ENCODE measurements around the gene MICAL2.
A peak's percentile ranks its signal among the peaks of the same experiment; 100 is the strongest.

The MICAL2 gene

DNA sequence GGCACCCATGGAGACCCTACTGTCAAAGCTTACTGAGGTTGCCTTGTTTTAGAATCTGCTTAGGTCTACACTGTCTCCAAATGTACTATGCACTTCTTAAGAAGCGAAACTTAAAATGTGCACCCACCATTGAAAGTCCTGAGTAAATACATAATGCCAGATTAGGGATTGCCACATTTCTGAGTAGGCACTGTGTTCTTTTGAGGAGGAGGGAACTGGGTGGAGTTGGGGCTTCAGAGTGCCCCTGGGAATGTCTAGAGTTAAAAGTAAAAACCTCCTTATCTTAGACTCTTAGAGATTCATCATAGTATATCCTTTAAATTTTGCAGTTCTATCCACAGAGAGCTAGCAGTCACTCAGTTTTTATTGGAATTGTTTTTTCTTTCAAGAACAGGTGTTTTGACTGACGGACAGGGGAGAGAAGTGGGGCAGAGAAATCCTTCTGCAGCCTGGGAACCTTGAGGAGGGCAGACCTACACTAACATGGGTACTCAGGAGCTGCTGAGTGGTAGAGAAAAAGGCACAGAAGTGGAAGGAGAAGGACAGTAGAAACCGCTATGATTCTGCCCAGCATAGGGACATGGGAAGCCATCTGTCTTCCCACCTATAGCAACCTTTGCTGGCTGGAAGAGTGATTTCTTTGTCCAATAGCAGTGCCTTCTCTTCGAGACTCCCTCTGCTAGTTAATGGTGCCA lies 33.4 kb upstream of the MICAL2 start:
- no peak for DNase-seq

DNA sequence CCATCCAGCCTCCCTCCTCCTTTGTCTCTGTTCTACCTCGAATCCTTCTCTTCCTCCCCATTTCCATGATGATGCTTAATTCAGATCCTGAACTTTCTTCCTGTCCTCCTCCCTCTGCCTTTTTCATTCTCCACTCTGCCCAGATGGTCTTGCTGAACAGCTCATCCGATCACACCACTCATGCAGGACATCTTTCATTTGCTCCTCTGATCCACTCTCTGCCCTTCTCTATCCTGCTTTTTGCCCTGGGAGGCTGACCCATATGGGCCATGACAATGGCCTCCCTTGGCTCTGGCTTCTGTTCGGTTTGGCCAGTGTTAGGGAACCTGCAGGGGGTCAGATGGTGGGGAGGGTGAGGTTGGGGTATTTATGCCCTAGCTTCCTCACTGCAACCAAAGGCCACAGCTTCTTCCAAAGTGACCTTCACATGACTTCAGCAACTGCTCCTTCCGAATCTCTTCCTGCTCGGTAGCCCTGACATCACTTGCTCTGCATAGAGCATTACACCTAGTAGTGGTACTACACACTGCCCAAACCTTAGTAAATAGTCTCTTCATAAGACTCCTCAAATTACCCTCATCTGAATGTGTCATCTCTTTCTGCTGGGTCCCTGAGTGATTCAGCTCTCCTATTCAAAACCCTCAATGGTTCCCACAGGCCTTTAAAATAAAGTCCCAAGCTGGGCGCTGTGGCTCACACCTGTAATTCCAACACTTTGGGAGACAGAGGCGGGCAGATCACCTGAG lies 32.7 kb upstream of the MICAL2 start:
- DNase-seq = no peak

DNA sequence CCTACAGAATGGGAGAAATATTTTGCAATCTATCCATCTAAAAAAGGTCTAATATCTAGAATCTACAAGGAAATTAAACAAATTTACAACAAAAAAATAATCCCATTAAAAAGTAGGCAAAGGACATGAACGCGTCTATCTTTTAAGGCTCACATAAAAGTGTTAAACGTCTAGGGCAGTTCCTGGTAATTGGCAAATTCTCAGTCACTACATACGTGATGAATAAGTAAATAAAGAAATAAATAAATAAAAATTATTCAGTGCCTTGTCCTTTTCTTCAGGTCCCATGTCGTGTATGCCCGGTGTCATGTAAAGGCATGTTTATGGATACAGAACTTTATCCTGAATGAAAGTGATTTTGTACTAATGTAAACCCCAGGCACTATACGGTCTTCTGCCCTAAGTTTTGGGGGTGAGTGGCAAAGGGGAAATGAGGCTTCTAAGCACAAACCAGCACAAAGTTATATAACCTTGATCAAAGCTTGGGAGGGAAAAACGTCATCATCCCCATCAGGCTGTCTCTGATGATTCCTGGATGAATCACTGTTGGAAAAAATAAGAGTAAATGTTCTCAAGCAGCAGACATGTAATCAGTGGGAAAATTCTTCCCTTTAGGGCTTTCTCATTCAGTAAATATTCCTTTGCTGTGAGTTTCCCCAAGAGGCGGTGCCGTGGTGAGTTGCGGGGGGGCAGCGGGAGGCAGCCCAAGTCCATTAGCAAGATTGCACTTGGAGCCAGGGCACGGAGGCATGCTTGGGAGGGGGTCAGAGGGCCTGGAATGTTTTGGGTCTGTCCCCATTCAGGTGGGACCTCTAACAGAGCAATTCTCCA lies 30.4 kb upstream of the MICAL2 start:
- DNase-seq = no peak

DNA sequence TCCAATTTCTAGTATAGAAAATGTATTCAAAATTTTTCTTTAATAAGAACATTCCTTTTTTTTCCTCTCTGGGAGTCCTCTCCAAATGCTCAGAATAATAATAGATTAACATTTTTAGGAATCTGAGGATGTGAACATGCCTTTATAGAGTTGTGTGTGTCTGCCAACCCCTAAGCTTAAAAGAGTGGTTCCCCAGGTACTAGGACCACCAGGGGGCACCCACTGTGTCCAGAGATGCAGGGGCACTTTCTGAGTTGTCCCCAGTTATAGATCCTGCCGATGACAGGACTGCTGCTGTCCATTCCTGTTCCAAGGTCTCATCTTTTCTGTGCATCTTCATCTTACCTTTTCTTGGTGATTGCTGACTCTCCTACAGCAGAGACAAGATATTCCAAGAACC lies 27.0 kb upstream of the MICAL2 start:
- DNase-seq = no peak

DNA sequence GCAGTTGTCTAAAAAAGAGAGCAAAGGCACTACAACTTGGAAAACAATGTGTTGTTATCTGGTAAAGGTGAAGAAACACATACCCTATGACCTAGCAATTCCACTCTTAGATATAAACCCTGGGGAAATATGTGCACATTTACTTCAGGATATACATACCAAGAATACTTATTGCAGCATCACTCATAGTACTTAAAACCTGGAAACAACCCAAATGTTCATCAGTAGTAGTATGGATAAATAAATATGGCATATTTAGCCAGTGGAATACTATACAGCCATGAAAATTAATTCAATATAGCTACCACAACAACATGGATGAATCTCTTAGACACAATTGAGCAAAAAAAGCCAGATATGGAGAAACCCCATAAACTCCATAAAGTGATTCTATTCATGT lies 26.1 kb upstream of the MICAL2 start:
- DNase-seq = no peak

DNA sequence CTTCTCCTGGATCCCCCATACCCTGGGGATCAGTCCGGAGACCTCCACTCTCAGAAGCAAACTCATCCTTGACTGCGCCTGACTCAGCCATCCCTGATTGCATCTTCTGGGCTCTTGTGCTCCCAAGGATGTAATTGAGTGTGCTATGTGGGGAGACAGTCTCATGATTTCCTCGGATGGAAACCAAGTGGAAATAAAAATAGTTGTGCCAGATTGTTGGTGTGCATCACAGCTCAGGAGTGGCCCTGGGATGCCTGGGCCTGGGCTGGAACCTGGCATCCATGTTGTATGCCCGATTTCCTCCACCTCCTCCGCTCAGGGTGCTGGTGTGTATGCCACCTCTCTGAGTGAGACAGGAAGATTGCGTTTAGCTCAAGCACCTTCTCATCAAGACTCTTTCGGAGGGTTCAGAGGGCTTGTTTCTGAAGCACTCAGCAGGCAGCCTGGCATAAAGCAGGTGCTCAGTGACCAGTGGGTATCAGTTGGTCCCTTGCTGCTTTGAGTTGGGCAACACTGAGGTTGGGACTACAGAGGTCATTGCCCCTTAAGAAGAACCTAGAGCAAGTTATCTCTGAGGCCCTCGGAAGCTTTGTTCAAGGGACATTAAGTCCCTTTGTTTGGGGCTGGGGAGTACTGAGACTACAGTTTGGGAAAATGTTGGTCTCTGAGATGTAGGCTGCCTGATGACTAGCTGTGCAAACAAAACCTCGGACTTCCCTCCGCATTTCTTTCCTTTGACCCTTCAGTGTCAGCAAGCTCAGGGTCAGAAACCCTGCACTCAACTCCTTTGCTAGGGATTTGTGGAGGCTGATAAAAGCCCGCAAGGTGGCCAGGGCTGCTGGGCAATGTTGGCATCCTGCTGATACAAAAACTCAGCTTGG lies 24.8 kb upstream of the MICAL2 start:
- no peak for DNase-seq

DNA sequence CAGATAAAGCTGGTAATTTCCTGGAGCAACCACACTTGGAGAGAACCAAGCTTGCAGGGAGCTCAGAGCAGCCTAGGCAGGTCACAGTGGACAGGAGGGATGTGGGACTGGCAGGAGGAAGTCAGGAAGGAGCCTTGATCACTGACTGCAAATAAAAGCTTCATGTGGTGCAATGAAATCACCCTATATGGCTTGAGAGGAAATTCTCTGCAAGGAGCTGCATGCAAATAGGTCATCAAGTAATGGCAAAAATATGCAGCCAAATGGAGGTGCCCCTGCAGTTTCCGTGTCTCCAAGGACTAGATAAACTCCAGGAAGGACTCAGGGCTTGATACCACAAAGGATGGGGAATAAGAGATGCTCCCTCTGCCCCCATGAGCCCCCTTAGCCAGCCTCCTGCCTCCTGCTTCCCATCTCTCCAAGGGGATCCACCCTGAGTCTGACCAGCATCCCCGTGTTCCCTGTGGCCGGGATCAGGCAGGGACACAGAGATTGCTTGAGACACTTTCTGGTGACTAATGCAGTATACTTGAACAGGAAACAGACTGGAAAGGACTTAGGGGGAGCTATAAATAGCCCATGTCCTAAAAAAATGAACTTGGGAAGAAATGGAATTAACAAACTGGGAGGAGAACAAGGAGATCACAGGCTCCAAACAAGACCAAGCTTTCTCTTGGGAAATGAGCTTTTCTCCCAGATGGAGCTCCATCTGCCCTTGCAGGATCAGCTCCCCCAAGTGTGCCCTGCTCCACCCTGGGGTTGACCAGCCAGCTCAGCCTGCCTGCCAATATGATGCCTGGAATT lies 23.9 kb upstream of the MICAL2 start:
- no peak for DNase-seq

DNA sequence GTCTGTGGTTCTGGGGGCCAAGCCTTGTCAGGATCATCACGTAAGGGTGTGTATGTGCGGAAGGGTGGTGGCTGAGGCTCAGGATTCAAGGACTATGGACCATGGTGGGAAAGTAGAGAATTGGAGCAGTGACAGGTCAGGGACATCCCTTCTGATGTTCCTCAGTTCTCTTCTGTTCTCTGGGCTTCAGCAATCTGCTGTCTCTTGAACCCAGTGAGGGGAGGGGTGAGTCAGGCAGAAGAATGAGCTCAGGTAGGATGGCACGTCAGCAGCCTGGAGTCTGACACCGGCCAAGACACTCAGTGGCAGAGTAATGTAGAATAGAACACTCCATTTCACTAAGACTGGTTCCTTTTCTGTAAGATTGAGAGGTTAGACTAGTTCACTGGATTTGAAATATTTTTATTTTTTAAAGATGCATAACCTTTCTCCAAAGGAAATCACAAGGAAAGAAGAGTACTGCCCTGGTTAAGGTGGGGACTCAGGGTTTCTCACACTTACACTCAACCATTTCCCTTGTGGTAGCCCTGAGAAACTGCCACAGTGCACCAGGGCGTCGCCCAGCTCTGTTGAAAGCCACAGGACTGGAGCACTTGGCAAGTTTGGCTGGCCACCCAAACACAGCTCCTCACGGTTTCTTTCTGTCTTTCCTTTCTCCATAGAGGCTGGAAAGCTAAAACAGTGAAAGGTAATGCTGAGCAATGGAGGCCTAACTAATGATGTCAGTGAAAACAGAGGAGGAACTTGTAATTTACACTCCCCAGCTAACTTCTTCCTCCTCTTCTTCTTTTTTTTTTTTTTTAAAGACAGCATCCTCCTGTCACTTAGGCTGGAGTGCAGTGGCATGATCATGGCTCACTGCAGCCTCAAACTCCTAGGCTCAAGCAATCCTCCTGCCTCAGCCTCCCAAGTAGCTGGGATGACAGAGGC lies 23.1 kb upstream of the MICAL2 start:
- peak; percentile 17 for DNase-seq

DNA sequence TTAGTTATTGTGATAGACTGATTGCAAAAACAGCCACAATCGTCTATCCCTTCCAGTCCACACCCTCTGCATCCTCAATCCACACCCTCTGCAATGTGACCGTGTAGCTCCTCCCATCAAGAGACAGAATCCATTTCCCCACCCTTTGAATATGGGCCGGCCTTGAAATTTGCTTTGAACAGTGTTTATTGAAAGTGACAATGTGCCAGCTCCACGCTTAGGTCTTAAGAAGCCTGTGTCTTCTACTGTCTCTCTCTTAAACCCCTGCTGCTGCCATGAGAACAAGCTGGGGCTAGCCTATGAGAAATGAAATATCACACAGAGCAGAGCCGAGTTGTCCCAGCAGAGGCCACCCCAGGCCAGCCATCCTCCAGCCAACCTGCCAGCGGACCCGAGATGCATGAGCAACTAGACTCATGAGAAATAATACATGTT lies 22.3 kb upstream of the MICAL2 start:
- DNase-seq = no peak

DNA sequence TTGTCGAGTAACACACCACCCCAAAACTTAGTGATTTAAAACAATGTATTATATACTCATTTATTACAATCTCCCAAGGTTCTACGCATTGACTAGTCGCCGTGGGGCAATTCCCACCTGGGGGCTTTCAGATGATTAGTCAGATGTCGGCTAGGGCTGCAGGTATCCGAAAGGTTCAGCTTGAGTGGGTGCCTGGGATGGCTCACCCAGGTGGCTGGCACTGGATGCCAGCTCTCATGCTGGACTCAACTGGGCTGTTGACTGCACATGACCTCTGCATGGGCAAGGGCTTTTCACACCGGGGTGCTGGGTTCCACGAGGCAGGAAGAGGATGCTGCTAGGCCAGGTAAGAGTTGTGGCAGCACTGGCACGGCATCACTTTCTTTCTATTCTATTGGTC lies 21.9 kb upstream of the MICAL2 start:
- no peak for DNase-seq

DNA sequence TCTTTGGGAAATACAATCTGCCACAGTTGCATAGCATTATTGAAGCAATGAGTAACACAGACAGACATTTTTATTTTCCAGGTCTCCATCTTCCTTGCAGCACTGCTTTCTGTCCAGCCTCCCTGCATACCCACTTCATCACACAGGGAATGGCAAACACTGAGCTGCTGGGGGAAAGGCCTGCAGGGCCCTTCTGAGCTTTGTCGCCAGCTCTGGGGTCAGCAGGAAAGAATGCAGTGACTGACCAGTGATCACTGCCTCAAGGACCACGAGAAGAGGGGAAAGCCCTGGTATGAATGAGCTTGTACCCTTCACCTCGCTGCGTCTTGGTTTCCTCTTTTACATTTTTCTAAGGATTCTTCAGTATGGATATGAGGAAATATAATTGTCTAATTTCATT lies 21.3 kb upstream of the MICAL2 start:
- DNase-seq = no peak

DNA sequence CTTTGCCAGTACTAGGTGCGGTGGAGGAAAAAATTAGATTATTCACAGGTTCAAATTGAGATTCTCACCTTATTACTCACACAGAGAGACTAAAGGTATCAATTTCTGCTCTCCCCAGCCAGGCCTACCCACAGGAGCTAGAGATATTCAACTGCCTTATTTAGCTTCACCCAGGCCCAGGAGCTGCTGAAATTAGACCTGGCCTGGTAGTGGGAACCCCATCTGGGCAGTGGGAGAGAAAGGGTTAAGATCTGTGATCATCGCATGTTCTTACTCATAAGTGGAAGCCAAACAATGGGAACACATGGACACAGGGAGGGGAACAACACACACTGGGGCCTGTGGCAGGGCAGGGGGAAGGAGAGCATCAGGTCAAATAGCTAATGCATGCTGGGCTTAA lies 20.9 kb upstream of the MICAL2 start:
- DNase-seq = no peak

DNA sequence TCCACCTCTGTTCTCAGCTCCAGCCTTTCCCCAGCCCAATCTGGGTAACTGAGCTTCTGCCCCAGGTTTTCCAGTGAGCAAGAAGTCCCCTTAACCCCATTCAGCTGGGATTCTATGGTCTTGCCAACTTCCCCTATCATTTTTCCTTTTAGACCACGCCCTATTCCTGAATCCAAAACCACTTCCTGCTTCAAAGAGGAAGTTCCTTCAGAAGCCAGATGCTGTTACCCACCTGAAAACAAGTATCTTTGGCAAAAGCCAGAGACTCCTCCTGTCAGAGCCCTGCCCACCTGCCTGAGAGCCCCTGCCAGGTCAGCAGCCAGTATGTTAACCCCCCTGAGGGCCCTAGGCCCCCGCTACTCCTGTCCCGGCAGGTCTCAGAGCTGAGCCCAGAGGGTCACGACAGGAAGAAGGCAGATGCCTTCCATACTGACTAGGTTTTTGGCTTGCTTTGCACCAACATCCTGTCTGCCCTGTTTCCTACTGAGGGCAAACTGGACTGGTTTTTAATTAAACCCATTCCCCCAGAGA lies 20.3 kb upstream of the MICAL2 start:
- no peak for DNase-seq

DNA sequence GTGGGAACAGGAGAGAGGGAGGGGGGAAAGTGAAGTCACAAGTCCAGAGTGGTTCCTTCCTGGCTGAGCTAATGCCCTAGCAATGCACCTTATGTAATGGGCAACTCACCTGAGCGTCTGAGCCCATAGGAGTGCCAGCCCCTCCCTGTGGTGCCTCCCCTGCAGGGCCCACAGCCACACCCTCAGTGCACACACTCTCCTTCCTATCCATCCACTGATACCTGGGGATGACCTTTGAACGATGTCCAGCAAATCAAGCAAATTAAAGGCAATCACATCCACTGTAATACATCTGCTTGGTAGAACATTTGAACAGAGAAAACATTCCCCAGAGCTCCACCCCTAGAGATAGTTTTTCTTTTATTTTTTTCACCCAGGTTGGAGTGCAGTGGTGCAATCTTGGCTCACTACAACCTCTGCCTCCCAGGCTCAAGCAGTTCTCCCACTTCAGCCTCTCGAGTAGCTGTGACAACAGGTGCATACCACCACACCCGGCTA lies 19.6 kb upstream of the MICAL2 start:
- DNase-seq = no peak

DNA sequence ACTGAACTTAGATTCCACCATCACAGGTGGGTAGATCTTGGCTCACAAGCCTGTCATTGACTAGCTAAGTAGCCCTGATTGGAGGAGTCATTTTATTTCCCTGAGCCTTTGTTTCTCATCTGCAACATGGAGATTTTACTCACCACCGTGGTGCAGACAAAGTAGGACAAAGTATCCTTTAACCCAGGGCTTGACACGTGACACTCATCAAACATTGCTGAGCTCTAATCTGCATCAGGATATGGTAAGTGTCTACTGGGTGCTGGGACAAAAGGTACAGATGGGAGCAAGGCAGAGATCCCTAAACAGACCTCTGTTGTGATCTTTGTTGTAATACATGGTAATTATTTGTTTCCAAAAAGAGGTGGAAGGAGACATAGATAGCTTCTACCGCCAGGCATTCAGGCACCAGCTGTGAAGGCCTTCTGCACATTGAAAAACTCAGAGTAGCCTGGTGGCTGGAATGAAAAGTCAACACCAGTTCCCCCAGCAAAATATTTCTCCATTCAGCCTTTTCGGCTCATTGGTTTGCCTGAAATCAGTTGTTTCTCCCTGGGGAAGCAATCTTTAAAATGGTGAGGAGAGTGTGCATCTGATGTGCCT lies 18.3 kb upstream of the MICAL2 start:
- no peak for DNase-seq

DNA sequence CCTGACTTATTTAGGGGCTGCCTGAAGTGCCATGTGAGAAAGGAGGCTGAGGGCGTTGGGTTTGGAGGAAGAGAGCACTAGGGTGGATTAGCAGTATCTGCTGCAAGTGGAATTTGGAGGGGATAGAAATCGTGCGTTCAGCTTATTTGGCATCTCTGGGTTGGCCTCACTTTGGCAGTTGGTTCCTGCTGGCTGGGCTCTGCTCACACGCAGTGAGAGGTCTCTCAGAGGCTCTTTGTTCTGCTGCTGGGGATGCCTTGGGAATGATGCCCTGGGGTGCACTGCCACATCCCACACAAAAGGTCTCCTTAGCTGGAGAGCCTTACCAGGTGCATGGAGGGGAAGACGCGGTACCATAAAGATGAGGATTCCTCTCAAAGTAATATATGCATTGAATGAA lies 17.7 kb upstream of the MICAL2 start:
- no peak for DNase-seq

DNA sequence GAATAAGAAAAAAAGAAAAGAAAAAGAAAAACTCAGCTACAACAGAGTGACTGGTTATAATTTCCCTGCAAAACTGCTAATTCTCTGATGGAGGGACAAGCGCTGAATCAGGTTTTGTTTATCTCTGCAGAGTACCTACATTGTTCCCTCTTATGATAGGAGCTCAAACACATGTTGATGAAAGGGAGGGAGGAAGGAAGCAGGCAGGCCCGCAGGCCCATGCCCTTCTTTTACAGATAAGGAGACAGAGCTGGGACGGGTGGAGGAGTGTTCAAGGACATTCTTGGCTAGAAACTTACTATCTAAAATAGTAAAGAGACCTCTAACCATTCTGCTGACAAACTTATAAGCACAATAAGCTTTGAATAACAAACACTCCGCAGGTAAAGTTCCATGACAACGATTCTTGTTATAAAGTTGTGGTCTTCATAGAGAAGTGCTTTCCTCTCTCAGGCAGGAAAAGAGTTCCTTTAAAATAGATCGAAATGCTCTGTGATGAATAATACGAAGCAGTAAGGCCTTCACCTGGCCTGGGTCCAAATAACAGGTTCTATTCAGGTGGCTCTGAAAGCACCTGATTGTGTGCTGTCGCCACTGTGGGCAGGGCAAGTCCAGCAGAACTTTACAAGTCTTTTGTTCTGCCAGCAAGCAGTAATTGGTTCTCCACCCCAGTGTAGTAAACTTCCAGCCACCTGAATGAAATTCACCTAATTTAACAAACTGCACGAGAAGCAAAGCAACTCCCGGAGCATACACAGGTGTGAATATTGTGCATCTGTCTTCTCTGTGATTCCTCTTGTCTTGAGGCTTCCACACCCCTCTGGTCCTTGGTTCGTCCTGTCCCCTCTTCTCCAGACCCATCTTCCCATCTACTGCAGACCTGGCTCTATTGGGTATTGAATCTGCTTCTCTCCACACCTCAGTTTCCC lies 15.3 kb upstream of the MICAL2 start:
- no peak for DNase-seq

DNA sequence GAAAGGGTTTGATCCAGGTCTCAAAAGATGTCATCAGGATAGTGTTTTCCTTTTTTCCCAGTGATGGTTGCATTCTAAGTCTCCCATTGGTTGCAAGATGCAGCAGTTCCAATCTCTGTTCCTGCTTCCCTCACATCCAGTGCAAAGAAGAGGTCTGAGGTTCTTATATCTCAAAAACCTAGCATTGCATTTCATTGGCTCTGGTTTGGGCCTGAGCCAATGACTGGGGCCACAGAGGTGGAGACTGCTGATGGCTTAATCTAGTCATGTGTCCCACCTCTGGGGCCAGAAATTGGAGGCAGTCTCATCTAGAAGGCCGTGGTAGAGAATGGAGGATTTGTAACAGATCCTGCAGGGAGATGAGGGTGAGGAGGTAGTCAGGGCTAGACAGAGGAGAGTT lies 13.2 kb upstream of the MICAL2 start:
- no peak for DNase-seq

DNA sequence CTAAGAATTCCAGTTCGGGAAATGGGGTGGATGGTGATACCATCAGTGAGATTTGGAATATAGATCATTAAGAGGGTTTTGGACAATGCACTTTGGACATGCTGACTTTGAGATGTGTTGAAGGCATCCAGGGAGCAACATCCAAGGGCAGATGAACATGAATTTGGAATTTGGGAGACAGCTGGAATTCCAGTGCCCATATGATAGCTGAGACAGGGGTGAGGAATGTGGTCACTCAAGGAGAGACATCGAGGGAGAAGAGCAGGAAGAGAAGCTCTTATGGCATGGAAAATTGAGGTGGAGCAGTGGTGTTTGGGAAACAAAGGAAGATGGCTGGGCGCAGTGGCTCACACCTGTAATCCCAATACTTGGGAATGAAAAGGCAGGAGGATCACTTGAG lies 11.8 kb upstream of the MICAL2 start:
- DNase-seq = no peak

Measured in effector CD4-positive, alpha-beta T cell (primary cell).